SK-N-MC (cell line): ENCODE measurements around the gene FBXO5.

ENCODE experiments used
- EZH2 ChIP-seq: fragments of 200-600 bp; sonication (generic); IDR thresholded peaks from one replicate; pipeline ENCODE4 v1.6.1; 2017; ENCODE audit warnings: antibody characterized with exemption
- FOXP2 ChIP-seq: optimal IDR thresholded peaks from 2 replicates; pipeline ENCODE3; 2011; ENCODE audit warnings: mild to moderate bottlenecking, moderate library complexity; ENCODE audit not compliant: insufficient read depth; ENCODE audit errors: extremely low read length, control extremely low read depth
- POLR2AphosphoS5 ChIP-seq: IDR thresholded peaks from 2 replicates; pipeline ENCODE4 v1.6.1; 2012; ENCODE audit warnings: mild to moderate bottlenecking, low read depth, low read length, borderline replicate concordance

DNA sequence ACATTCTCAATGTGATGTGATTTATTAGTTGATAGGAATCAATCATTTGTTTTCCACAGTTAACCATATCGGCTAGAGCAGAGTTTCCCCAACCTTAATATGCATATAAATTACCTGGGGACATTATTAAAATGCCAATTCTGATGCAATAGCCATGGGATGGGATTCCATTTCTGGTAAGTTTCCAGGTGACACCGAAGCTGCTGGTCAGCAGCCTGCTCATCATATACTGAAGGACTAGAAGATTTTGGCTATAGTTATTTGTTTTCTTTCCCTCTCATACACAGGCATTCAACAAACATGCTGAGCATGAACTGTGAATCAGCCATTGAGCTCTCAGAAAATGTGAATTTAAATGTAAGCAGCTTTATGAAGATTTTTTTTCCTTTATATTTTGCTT lies 35.8 kb downstream of the FBXO5 start:
- TF ChIP-seq POLR2AphosphoS5: no peak
- no peak for TF ChIP-seq EZH2
- no peak for TF ChIP-seq FOXP2
